Measurements from ENCODE around the gene SLC24A3.

DNA sequence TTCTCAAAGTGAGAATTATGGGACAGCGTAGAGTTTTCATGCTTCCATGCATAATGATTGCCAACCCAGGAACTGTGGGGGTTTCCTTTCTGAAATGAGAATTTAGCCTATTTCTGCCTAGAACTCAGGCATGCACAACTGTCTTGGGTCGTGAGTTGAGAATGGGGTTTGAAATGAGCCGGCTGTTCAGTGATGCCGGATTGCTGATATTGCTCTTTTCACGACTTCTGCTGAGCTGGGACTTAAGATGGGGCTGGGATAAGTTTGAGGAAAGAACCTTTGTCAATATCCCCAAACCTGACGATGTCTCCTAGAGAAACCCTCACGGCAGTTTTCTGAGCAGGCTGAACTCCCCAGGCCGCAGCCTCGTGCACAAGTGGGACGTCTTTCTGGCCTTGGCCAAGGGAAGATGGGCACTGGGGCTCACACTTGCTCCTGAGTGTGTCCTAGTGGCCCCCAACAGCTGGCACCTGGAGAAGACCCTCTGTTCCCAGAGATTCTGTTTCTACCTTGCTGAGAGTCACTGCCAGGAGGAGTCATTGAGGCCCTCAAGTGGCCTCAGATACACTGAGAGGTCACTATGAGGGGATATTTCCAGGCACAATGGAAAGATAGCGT is 511.5 kb downstream of the SLC24A3 start:
- TF ChIP-seq, protein P1, sequence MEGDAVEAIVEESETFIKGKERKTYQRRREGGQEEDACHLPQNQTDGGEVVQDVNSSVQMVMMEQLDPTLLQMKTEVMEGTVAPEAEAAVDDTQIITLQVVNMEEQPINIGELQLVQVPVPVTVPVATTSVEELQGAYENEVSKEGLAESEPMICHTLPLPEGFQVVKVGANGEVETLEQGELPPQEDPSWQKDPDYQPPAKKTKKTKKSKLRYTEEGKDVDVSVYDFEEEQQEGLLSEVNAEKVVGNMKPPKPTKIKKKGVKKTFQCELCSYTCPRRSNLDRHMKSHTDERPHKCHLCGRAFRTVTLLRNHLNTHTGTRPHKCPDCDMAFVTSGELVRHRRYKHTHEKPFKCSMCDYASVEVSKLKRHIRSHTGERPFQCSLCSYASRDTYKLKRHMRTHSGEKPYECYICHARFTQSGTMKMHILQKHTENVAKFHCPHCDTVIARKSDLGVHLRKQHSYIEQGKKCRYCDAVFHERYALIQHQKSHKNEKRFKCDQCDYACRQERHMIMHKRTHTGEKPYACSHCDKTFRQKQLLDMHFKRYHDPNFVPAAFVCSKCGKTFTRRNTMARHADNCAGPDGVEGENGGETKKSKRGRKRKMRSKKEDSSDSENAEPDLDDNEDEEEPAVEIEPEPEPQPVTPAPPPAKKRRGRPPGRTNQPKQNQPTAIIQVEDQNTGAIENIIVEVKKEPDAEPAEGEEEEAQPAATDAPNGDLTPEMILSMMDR (IDR thresholded peaks at IDR 0.05; ENCODE audit: insufficient read depth, low read depth, low read length), result no peak
- TF ChIP-seq EZH2 (IDR thresholded peaks at IDR 0.05; ENCODE audit: insufficient read depth, low read length), result no peak

All from astrocyte (in vitro differentiated cells and primary cell).